Adipocyte (in vitro differentiated cells): ENCODE results near the gene CEACAM5.
"Not testable (repeated sequence)": the region's sequence is repeated elsewhere in the genome, so short reads cannot be mapped to it uniquely, and the experiment has no call there.

Experiments
- DNase-seq: peaks from one replicate; pipeline ENCODE4 v3.0.0-alpha.2; 2015; ENCODE audit warnings: low read depth
- H3K27me3 ChIP-seq: replicated peaks from 2 replicates; pipeline ENCODE4 v1.7.0; 2013; ENCODE audit warnings: mild to moderate bottlenecking, low read length, moderate library complexity; ENCODE audit not compliant: control insufficient read depth, insufficient read depth
- H3K36me3 ChIP-seq: 2 replicates; pipeline ENCODE4 v1.7.0; 2013; ENCODE audit warnings: low read length, mild to moderate bottlenecking, moderate library complexity; ENCODE audit not compliant: control insufficient read depth, insufficient read depth, severe bottlenecking
- H3K4me1 ChIP-seq: 2 replicates; pipeline ENCODE4 v1.7.0; 2013; ENCODE audit warnings: mild to moderate bottlenecking, low read length, moderate library complexity; ENCODE audit not compliant: control insufficient read depth, insufficient read depth
- H3K4me3 ChIP-seq: 2 replicates; pipeline ENCODE4 v1.7.0; 2013; ENCODE audit warnings: mild to moderate bottlenecking, low read length, moderate library complexity
- H3K9ac ChIP-seq: 2 replicates; pipeline ENCODE4 v1.7.0; 2013; ENCODE audit warnings: mild to moderate bottlenecking, low read length, moderate library complexity
- H3K9me3 ChIP-seq: 2 replicates; pipeline ENCODE4 v1.7.0; 2013; ENCODE audit warnings: mild to moderate bottlenecking, low read length, moderate library complexity; ENCODE audit not compliant: control insufficient read depth

CEACAM5 gene

GRCh38 chr19:41701401-41702075 lies 6.9 kb upstream of the CEACAM5 start:
- H3K27me3 ChIP-seq, result peaks cover 22% of the 10 kb centered on the region
- H3K4me3 ChIP-seq, result no peak overlapping the region
- peaks cover 10% of the 10 kb centered on the region for H3K4me1 ChIP-seq
- no peak overlapping the region for H3K9ac ChIP-seq
- no peak for DNase-seq
- H3K9me3 ChIP-seq, result no peaks in the 10 kb centered on the region
- H3K36me3 ChIP-seq, result no peaks in the 10 kb centered on the region

GRCh38 chr19:41702171-41702651 lies 6.2 kb upstream of the CEACAM5 start:
- no peak overlapping the region for H3K9ac ChIP-seq
- H3K9me3 ChIP-seq, result no peaks in the 10 kb centered on the region
- DNase-seq, result peak; percentile 2
- H3K36me3 ChIP-seq, result no peaks in the 10 kb centered on the region
- peaks cover 25% of the 10 kb centered on the region for H3K27me3 ChIP-seq
- peaks cover 10% of the 10 kb centered on the region for H3K4me1 ChIP-seq
- H3K4me3 ChIP-seq, result no peak overlapping the region

DNA sequence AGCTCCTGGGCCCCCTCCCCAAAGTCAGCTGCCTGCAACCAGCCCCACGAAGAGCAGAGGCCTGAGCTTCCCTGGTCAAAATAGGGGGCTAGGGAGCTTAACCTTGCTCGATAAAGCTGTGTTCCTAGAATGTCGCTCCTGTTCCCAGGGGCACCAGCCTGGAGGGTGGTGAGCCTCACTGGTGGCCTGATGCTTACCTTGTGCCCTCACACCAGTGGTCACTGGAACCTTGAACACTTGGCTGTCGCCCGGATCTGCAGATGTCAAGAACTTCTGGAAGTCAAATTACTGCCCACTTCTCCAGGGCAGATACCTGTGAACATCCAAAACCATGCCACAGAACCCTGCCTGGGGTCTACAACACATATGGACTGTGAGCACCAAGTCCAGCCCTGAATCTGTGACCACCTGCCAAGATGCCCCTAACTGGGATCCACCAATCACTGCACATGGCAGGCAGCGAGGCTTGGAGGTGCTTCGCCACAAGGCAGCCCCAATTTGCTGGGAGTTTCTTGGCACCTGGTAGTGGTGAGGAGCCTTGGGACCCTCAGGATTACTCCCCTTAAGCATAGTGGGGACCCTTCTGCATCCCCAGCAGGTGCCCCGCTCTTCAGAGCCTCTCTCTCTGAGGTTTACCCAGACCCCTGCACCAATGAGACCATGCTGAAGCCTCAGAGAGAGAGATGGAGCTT lies 4.7 kb upstream of the CEACAM5 start:
- DNase-seq, result no peak
- Histone ChIP-seq H3K4me3 (no peak overlapping the region), H3K9ac (no peak overlapping the region), H3K36me3 (no peaks in the 10 kb centered on the region), H3K4me1 (peaks cover 10% of the 10 kb centered on the region), H3K27me3 (peaks cover 39% of the 10 kb centered on the region), H3K9me3 (no peaks in the 10 kb centered on the region)

- peak; percentile 27 for DNase-seq
- no peaks in the 10 kb centered on the region for H3K9me3 ChIP-seq
- H3K27me3 ChIP-seq, result peaks cover 43% of the 10 kb centered on the region
- H3K36me3 ChIP-seq, result no peaks in the 10 kb centered on the region
- H3K9ac ChIP-seq, result no peak overlapping the region
- H3K4me1 ChIP-seq, result peaks cover 10% of the 10 kb centered on the region
- H3K4me3 ChIP-seq, result no peak overlapping the region
Observed at GRCh38 chr19:41705393-41706174, 2.8 kb upstream of the CEACAM5 start.

DNA sequence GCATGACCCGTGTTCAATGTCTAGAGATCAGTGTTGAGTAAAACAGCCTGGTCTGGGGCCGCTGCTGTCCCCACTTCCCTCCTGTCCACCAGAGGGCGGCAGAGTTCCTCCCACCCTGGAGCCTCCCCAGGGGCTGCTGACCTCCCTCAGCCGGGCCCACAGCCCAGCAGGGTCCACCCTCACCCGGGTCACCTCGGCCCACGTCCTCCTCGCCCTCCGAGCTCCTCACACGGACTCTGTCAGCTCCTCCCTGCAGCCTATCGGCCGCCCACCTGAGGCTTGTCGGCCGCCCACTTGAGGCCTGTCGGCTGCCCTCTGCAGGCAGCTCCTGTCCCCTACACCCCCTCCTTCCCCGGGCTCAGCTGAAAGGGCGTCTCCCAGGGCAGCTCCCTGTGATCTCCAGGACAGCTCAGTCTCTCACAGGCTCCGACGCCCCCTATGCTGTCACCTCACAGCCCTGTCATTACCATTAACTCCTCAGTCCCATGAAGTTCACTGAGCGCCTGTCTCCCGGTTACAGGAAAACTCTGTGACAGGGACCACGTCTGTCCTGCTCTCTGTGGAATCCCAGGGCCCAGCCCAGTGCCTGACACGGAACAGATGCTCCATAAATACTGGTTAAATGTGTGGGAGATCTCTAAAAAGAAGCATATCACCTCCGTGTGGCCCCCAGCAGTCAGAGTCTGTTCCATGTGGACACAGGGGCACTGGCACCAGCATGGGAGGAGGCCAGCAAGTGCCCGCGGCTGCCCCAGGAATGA lies 1.5 kb upstream of the CEACAM5 start:
- Histone ChIP-seq H3K9me3 (no peaks in the 10 kb centered on the region), H3K4me1 (peaks cover 6% of the 10 kb centered on the region), H3K9ac (no peak overlapping the region), H3K4me3 (no peak overlapping the region), H3K27me3 (peaks cover 55% of the 10 kb centered on the region), H3K36me3 (no peaks in the 10 kb centered on the region)
- no peak for DNase-seq

- H3K9ac ChIP-seq, result no peak overlapping the region
- no peaks in the 10 kb centered on the region for H3K36me3 ChIP-seq
- no peaks in the 10 kb centered on the region for H3K9me3 ChIP-seq
- H3K27me3 ChIP-seq, result peaks cover 56% of the 10 kb centered on the region
- no peak overlapping the region for H3K4me3 ChIP-seq
- peaks cover under 1% of the 10 kb centered on the region for H3K4me1 ChIP-seq
- no peak for DNase-seq
Observed at GRCh38 chr19:41707502-41707812, 969 bp upstream of the CEACAM5 start.

DNA sequence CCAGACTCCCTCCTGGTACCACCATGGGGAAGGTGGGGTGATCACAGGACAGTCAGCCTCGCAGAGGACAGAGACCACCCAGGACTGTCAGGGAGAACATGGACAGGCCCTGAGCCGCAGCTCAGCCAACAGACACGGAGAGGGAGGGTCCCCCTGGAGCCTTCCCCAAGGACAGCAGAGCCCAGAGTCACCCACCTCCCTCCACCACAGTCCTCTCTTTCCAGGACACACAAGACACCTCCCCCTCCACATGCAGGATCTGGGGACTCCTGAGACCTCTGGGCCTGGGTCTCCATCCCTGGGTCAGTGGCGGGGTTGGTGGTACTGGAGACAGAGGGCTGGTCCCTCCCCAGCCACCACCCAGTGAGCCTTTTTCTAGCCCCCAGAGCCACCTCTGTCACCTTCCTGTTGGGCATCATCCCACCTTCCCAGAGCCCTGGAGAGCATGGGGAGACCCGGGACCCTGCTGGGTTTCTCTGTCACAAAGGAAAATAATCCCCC lies 505 bp upstream of the CEACAM5 start:
- H3K9me3 ChIP-seq, result no peaks in the 10 kb centered on the region
- H3K4me1 ChIP-seq, result no peaks in the 10 kb centered on the region
- no peak overlapping the region for H3K9ac ChIP-seq
- no peaks in the 10 kb centered on the region for H3K36me3 ChIP-seq
- H3K27me3 ChIP-seq, result peaks cover 56% of the 10 kb centered on the region
- no peak overlapping the region for H3K4me3 ChIP-seq
- no peak for DNase-seq

DNA sequence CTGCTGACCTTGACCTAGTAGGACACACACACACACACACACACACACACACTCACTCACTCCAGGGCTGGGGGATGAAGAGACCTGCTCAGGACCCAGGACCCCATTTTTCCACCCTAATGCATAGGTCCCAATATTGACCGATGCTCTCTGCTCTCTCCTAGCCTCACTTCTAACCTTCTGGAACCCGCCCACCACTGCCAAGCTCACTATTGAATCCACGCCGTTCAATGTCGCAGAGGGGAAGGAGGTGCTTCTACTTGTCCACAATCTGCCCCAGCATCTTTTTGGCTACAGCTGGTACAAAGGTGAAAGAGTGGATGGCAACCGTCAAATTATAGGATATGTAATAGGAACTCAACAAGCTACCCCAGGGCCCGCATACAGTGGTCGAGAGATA lies 1.1 kb downstream of the CEACAM5 start:
- H3K9ac ChIP-seq, DNase-seq, H3K36me3 ChIP-seq, H3K4me1 ChIP-seq, H3K9me3 ChIP-seq, H3K4me3 ChIP-seq: not testable (repeated sequence)
- peaks cover 53% of the 10 kb centered on the region for H3K27me3 ChIP-seq

- no peak for DNase-seq
- H3K4me3 ChIP-seq, result no peak overlapping the region
- H3K9ac ChIP-seq, result no peak overlapping the region
- H3K36me3 ChIP-seq, result no peaks in the 10 kb centered on the region
- no peaks in the 10 kb centered on the region for H3K9me3 ChIP-seq
- no peaks in the 10 kb centered on the region for H3K4me1 ChIP-seq
- H3K27me3 ChIP-seq, result peaks cover 49% of the 10 kb centered on the region
Observed at GRCh38 chr19:41709951-41710645, 1.7 kb downstream of the CEACAM5 start.

- H3K36me3 ChIP-seq, result no peaks in the 10 kb centered on the region
- H3K9me3 ChIP-seq, result no peaks in the 10 kb centered on the region
- peaks cover 37% of the 10 kb centered on the region for H3K27me3 ChIP-seq
- DNase-seq, result no peak
- H3K4me1 ChIP-seq, result no peaks in the 10 kb centered on the region
- H3K4me3 ChIP-seq, result no peak overlapping the region
- no peak overlapping the region for H3K9ac ChIP-seq
Observed at GRCh38 chr19:41711376-41712261, 3.2 kb downstream of the CEACAM5 start.
